HG03097 (cell line): ENCODE data around the gene MEFV.
"Not testable (repeated sequence)": the region's sequence is repeated elsewhere in the genome, so short reads cannot be mapped to it uniquely, and the experiment has no call there.

Experiments
- ATAC-seq: cut with Tn5 transposase; IDR thresholded peaks from one replicate; pipeline ENCODE4 v1.9.1; 2021; ENCODE audit not compliant: unreplicated experiment, low FRiP score

Gene MEFV

DNA sequence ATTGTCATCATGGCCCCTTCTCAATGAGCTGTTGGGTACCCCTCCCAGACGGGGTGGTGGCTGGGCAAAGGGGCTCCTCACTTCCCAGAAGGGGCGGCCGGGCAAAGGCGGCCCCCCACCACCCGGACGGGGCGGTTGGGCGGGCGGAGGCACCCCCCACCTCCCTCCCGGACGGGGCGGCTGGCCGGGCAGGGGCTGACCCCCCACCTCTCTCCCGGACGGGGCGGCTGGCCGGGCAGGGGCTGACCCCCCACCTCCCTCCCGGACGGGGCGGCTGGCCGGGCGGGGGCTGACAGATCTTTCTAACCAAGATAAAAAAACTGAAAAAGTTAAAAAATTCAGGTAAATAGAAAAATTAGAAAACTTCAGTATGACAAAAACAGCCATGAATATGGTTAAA lies 14.8 kb upstream of the MEFV start:
- not testable (repeated sequence) for ATAC-seq

DNA sequence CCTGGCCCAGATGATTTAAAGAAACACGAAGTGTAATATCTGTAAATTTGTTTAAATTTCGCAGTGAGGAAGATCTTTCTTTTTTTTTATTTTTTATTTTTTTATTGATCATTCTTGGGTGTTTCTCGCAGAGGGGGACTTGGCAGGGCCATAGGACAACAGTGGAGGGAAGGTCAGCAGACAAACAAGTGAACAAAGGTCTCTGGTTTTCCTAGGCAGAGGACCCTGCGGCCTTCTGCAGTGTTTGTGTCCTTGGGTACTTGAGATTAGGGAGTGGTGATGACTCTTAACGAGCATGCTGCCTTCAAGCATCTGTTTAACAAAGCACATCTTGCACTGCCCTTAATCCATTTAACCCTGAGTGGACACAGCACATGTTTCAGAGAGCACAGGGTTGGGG lies 14.3 kb upstream of the MEFV start:
- not testable (repeated sequence) for ATAC-seq

GRCh38 chr16:3268294-3268693 lies 11.9 kb upstream of the MEFV start:
- no peak for ATAC-seq

DNA sequence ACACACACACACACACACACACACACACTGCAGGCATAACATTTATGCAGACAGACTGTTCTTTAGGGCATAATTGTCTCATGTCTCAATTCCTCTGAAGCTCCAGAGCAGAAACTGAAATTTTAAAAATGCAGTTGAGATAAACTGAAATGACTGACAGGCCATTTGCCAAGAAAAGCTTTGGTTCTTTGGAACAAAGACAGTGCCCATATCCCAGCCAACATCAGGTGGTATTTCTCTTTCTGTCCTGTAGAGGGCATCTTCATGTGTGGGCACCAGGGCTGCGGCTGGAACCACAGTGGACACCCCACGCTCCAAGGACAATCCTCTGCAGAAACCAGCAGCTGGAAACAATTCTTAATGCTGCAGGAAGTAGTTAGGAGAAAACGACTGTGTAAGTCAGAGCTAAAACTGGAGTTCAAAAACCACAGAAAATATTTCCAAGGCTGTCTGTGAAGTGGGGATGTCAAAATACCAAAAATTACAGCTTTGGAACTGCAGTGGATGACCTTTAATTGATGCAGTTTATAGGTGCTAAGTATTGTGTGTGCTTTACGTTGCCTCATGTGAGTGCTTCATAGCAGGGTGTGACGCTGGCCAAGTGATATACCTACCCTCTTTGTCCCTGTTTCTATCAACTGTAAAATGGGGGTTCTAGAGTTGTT lies 10.6 kb upstream of the MEFV start:
- no peak for ATAC-seq

DNA sequence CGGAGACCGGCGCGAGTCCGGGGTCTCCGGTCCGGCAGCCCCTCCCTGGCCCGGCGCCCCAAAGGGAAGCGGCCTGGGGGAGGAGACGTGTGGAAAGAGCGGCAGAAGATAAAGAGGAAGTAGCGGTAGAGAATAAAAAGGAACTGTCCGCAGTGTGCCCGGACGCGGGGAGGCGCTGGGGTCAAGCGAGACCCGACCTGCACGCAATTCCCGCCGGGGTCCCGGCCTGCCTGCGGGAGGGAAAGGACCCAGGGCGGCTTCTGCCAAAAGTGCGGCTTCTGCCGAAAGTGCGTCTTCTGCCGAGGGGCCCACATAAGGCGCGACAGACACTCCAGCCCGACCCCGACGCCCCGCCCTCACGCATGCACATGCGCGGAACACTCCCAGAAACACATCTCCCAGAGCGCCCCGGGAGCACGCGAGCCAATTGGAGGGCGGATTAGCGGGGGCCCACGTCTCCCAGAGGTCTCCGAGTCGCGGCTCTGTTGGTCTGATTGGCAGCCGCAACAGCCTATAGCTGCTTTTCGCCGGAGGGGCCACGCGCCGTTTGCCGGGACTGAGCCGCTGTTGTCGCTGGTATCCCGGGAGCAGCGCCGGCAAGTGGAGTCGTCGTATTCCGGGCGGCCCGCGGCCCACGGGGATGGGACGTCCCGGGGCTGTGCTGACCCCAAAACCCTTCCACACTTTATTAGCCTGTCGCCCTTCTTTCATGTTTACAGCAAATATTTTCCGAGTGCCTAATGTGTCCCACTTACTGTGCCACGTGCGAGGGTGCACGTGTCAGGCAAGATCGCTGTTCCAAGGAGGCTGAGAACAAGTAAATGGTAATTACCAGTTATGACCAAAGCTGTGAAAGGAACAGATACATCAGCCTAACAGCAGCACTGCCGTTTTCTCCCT lies 8.0 kb upstream of the MEFV start:
- peak; percentile 93 for ATAC-seq

DNA sequence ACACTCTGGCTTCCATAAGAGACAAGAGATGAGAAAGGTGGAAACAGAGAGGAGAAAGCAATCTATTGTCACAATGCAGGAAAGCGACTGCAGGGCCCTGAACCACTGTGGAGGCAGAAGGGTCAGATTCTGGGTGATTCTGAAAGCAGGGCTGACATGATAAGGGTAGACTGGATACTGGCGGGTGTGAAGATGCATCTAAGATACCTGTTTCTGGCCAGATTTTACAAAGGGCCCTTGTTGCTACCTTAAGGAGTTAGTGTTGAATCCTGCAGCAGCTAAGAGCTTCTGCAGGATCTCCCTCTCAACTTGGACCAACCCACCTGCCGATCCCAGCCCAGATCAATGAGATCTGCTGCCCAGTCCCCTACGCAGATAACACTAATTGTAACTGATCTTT lies 6.1 kb upstream of the MEFV start:
- no peak for ATAC-seq

DNA sequence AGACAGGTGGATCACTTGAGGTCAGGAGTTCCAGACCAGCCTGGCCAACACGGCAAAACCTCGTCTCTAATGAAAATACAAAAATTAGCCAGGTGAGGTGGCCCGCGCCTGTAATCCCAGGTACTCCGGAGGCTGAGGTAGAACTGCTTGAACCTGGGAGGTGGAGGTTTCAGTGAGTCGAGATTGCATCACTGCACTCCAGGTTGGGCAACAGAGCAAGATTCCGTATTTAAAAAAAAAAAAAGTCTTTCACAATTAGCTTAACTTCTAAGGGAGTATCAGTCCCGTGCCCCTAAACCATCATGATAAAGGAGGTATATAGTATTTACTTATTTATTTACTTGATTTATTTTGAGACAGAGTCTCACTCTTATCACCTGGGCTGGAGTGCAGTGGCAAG lies 3.4 kb upstream of the MEFV start:
- no peak for ATAC-seq

- no peak for ATAC-seq
These were observed 533 bp upstream of the MEFV start for GRCh38 chr16:3256866-3257465.

- no peak for ATAC-seq
These were observed 2.1 kb downstream of the MEFV start for GRCh38 chr16:3254309-3254708.

DNA sequence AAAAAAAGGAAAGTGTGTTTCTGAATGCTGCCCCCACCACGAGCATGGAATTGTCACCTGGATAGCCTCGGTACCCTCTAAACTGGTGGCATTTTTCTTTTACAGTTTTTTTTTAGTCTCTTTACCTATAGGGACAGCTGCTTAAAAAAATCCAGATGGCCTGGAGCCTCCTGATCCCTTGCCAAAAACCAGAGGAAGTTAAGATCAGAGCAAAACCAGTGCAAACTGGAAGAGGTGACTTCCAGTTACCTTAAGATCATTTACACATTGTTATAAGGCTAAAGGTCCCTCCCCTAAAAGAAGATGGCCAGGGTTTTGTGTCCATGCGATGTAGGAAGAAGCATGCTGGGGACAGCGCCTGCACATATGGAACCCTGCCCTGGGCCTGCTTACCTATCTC lies 3.5 kb downstream of the MEFV start:
- no peak for ATAC-seq

DNA sequence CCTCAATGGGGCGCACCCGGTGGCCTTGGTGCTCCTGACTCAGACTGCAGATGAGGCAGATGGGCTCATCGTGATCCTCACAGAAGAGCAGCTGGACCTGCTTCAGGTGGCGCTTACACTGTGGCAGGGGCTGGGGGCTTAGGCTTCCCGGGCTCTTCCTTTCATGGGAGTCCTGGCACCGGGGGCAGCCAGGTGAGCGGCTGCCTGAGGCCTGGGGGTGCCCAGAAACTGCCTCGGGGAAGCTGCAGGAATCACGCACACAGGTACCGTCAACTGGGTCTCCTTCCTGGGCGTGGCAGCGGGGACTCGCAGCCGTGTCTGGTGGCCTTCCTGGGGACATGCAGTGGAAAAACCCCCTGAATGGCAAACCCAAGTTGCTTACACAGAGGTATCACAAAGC lies 7.0 kb downstream of the MEFV start:
- ATAC-seq = no peak

DNA sequence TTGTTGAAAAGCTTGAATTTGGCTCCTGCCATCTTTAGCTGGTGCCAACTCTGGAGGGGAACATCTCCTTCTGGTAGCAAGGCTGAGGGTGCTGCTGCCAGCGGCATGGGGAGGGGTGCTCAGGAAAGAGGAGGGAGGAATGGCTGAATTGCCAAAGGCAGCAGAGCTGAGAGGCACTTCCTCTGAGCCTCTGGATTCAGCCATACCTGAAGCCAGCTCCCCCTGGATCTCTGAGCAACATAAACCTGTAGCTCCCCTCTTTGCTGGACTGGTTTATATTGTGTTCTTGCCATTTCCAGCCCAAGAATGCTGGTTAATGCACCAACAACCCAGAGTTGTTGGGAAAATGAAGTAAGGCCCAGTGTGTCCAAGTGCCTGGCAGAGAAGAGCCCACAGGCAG lies 7.4 kb downstream of the MEFV start:
- no peak for ATAC-seq

GRCh38 chr16:3248596-3248995 lies 7.8 kb downstream of the MEFV start:
- ATAC-seq = no peak

GRCh38 chr16:3246876-3247275 lies 9.6 kb downstream of the MEFV start:
- ATAC-seq = no peak

DNA sequence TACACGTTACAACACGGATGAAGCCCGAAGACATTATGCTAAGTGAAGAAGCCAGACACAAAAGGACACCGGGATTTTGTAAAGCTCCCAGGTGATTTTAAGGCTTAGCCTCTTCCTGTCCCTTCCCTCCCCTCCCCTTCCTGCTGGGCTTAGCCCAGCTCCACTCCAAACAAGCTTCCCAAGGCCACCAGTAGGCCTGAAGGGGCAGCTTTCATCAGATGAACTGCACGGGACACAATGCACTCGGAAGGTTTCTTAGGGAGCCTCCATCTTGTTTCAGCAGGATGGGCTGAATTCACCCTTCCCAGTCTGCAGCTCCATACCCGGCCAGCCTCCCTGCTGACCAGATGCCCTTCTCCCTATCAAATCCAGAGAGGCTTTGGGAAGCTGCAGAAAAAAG lies 10.4 kb downstream of the MEFV start:
- ATAC-seq = no peak

DNA sequence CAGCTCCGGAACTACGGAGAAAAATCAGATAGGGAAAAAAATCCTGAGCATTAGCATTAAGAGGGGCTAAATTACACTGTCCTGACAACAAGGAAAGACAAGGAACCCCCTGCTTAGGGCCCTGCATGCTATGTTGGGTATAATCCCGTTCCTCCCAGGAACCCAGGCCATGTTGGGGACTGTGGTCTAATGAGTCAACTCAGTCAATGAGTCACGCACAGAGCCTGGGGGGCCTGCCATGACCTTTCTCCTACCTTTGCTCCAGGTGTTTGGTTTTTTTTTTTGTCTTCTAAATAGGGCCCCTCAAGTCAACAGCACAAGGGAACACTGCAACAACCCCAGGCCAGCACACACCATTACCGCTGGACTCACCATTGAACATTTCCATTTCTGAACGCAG lies 12.6 kb downstream of the MEFV start:
- no peak for ATAC-seq

- no peak for ATAC-seq
These were observed 13.7 kb downstream of the MEFV start for GRCh38 chr16:3242709-3243108.

DNA sequence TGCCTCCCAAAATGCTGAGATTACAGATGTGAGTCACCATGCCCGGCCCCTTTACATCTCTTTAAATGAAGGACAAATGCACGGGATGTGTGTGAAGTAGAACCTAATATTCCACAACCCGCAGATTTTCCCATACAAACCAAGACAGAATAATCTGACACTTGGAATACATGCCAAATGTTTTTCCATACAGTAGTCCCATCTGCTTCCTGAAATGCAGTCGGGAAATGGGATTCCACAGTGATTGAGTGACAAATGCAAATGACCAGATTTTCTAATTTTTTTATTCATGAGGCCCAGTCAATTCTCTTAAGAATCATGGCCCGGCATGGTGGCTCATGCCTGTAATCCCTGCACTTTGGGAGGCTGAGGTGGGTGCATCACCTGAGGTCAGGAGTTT lies 14.7 kb downstream of the MEFV start:
- no peak for ATAC-seq

DNA sequence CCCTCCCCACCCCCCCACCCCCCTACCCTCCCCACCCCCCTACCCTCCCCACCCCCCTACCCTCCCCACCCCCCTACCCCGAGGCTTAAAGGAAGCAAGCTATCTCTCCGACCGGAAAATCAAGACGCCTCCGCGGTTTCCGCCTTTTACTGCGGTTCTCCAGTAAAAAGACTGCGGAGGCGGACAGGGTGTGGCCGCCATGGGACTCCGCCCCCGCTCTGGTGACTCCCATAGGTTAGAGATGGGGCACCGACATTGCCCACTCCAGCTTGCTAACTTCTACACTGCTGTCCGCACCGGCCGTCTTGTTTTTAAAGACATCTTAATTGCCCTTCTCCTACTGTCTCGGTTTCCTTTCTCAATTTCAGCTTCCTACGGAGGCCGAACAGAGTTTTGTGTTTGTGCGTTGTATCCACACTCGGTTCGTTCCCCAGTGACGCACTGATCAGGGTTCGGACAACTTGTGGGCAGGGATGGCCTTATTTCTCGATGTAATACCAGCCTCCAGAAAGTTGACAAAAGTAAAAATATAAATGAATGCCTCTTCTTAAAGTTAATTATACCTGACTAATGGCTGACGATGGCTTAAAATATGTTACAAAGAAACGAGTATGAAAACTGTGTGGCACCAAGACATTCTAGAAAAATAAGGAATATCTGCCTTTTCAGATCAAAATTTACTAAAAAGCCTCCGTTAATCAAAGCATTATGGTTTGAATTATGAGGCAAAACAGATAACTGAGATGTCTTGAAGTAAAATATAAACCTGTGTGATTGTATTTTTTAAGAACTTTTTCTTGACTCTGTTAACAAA lies 20.4 kb downstream of the MEFV start:
- no peak for ATAC-seq

- peak; percentile 81 for ATAC-seq
These were observed 21.4 kb downstream of the MEFV start, which contains the start of gene ZNF200 for GRCh38 chr16:3234857-3235561. TSS of gene ZNF200 (minus strand) at chr16:3235158. CDS start at chr16:3233755, 1,403 bp downstream.
